Mucosa of rectum (tissue), 2 donors: ENCODE measurements around the gene MAPK8IP3.

ENCODE experiments used
- H3K27ac ChIP-seq, 2 donors: one replicate each; pipeline ENCODE4 v1.7.0; 2013; ENCODE audit warnings: inconsistent platforms in 2 of 2, low read depth in 2 of 2, low read length in 2 of 2
- H3K27me3 ChIP-seq, 2 donors: one replicate each; pipeline ENCODE4 v1.7.0; 2013; ENCODE audit warnings: low read length in 2 of 2; ENCODE audit not compliant: control insufficient read depth in 2 of 2, insufficient read depth in 2 of 2
- H3K36me3 ChIP-seq, 2 donors: one replicate each; pipeline ENCODE4 v1.7.0; 2013; ENCODE audit warnings: low read length in 2 of 2; ENCODE audit not compliant: control insufficient read depth in 2 of 2, insufficient read depth in 2 of 2
- H3K4me1 ChIP-seq, 2 donors: one replicate each; pipeline ENCODE4 v1.7.0; 2013; ENCODE audit warnings: low read length in 2 of 2, mild to moderate bottlenecking in 1 of 2; ENCODE audit not compliant: control insufficient read depth in 2 of 2, insufficient read depth in 2 of 2
- H3K4me3 ChIP-seq, 2 donors: one replicate each; pipeline ENCODE4 v1.7.0; 2013; ENCODE audit warnings: low read length in 2 of 2
- H3K9ac ChIP-seq, 2 donors: one replicate each; pipeline ENCODE4 v1.7.0; 2013; ENCODE audit warnings: low read length in 2 of 2, low read depth in 1 of 2, mild to moderate bottlenecking in 1 of 2
- H3K9me3 ChIP-seq, 2 donors: one replicate each; pipeline ENCODE4 v1.7.0; 2013; ENCODE audit warnings: low read length in 2 of 2; ENCODE audit not compliant: control insufficient read depth in 2 of 2
- donor health status: healthy.
- donor health status: Normal muscosa, but diverticular disease.

The MAPK8IP3 gene

DNA sequence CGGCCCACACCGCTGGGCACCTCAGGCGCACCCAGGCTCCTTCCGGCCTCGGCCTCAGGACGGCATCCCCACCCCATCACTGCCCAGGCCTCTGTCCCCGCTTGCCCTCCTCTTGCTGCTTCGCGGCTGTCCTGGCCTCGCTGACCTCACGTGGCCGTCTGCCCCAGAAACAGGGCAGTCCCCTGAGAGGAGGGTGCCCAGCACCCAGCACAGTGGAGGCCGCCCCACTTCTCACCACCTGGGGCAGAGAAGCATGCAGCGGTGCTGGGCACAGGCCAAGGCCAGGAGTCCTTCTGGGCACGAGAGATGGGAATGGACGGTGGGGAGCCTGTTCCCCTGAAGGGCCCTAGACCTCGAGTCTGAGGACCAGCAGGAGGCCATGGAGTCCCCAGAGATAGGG lies 111.7 kb downstream of the MAPK8IP3 start:
- H3K4me3 ChIP-seq: no peak overlapping the region
- H3K9ac ChIP-seq: no peak overlapping the region
- peaks cover 21 to 47% of the 10 kb centered on the region in 2 donors for H3K36me3 ChIP-seq
- H3K9me3 ChIP-seq: no peaks in the 10 kb centered on the region
- H3K4me1 ChIP-seq: no peaks in the 10 kb centered on the region
- H3K27ac ChIP-seq: no peak overlapping the region
- no peaks in the 10 kb centered on the region for H3K27me3 ChIP-seq

DNA sequence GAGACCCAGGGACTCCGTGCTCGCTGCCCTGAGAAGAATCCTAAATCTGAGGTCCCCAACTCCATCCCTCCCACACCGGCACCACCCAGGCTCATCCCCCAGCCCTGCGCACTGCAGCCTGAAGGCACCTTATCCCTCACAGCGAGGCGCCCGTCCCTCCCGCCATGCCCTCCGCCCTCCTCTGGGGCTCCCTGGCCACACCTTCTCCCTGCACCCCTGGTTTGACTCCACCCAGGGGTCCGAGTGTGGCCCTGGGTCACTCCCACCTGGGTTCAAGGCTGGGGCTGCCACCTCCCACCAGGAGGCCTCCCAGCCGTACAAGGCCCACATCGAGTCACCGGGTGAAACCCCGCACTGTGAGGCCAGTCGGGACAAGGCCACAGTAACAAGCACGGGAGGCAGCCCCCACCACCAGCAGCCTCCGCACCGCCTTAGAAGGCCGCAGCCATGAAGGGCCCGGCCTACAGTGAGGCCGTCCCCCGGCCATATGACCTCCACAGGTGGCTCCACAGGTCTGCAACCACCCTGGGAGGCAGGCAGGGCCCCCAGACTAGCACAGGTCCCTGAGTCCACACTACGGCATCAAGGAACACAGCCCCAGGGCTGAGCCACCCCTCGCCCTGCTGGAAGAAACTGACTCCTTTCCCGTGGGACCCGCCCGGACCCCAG lies 112.3 kb downstream of the MAPK8IP3 start:
- Histone ChIP-seq H3K27me3 (no peaks in the 10 kb centered on the region), H3K27ac (no peak overlapping the region), H3K9me3 (no peaks in the 10 kb centered on the region), H3K4me3 (no peak overlapping the region), H3K36me3 (peaks cover 21 to 47% of the 10 kb centered on the region in 2 donors), H3K9ac (no peak overlapping the region), H3K4me1 (no peaks in the 10 kb centered on the region)

DNA sequence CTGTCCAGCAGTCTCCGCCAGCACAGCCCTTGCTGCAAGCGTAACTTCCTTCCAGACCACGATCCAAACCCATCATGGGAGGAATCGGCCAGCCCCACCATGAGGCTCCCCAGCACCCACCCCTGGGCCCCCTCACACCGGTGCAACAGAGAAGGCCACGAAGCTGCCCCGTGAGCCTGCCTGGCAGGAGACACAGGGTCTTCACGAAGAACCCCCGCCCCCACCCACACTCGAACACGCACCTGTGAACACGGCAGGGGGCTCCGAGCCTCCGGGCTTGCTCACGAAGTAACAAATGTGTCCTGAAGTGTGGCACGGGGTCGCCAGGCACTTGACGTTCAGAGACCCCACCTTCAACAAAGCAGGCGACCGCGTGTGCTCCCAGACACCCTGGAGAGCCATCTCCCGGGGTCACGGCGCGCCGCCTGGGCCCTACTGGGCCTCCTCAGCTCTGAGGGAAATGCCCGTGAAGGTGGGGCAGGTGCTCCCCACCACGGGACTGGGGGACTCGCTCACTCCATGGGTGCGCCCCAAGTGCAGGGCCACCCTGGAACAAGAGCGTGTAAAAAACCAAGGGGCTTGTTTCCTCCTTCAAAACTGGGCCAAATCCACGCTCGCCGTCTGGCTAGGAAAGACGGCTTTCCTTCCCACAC lies 113.0 kb downstream of the MAPK8IP3 start:
- H3K4me3 ChIP-seq: no peak overlapping the region
- H3K9ac ChIP-seq: no peak overlapping the region
- no peaks in the 10 kb centered on the region for H3K9me3 ChIP-seq
- peaks cover 0 to 2% of the 10 kb centered on the region in 2 donors for H3K4me1 ChIP-seq
- no peaks in the 10 kb centered on the region for H3K27me3 ChIP-seq
- H3K36me3 ChIP-seq: peaks cover 21 to 45% of the 10 kb centered on the region in 2 donors
- H3K27ac ChIP-seq: no peak overlapping the region

DNA sequence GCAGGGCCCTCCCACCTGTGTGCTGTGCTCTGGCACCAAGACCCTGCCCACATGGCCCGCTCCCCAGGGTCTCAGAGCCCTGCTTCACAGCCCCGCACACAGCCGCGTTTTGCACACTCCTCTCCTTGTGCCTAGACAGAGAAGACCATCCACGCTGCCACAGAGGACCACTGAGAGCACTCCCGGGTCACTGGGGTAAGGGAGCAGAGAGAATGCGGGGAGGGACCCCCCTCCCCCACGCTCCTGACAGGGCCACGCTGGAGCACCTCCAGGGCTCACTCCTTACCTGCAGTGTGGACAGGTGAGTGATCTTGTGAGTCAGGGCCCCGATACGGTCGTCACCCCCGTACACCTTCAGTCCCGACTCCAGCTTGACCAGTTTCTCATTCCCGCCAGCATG lies 113.6 kb downstream of the MAPK8IP3 start:
- Histone ChIP-seq H3K36me3 (peaks cover 21 to 45% of the 10 kb centered on the region in 2 donors), H3K4me3 (no peak overlapping the region), H3K9me3 (no peaks in the 10 kb centered on the region), H3K27ac (no peak overlapping the region), H3K27me3 (no peaks in the 10 kb centered on the region), H3K9ac (no peak overlapping the region), H3K4me1 (peaks cover 0 to 6% of the 10 kb centered on the region in 2 donors)
